ENCODE data around the gene PRAC2. TPM values are rescaled to one million over a fixed set of nuclear protein-coding genes. Genes with fewer than 3 reads are reported as not detected.

Gene PRAC2
- total and polyA plus RNA-seq, 4 donors = not detected

DNA sequence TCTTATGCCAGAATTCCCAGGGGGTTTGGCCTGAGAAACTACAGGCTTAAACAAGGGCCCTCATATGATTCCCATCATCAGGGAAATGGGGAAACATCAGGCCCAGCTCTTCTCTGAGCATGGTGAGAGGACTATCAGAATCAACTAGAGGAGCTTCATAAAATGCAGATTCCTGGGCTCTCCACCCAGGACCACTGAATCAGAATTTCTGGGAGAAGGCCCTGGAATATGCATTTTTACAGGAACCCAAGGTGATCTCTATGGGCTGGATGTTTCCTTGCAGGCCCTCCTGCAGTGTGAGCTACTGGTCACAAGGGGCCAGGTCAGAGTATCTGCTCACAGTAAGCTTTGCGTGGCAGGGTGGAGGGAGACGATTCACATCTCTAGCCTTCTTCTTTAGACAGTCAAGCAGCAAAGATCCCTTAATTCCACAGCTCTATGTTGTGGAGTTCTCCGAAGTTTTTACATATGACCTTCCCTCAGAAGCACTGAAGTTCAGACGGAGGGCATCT lies 44.3 kb downstream of the PRAC2 start:
- TF ChIP-seq RXRA (IDR thresholded peaks at IDR 0.05) = no peak
- TF ChIP-seq SP1 (IDR thresholded peaks at IDR 0.05) = no peak
- TF ChIP-seq HNF4G (IDR thresholded peaks at IDR 0.05) = no peak
- TF ChIP-seq NR2F2 (IDR thresholded peaks at IDR 0.05) = no peak
- no peak for TF ChIP-seq RAD21 (IDR thresholded peaks at IDR 0.05)
- no peak for TF ChIP-seq FOXA2 (IDR thresholded peaks at IDR 0.05)
- no peak for TF ChIP-seq TAF1 (conservative IDR thresholded peaks at IDR 0.05)
- TF ChIP-seq GABPA (IDR thresholded peaks at IDR 0.05 in 1 of 2, conservative IDR thresholded peaks at IDR 0.05 in 1 of 2) = no peak
- no peak for TF ChIP-seq HNF4A (conservative IDR thresholded peaks at IDR 0.05)
- TF ChIP-seq, protein P1, sequence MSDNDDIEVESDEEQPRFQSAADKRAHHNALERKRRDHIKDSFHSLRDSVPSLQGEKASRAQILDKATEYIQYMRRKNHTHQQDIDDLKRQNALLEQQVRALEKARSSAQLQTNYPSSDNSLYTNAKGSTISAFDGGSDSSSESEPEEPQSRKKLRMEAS (IDR thresholded peaks at IDR 0.05) = no peak
- TF ChIP-seq EGR1 (IDR thresholded peaks at IDR 0.05; ENCODE audit: low read depth in 2 of 2) = no peak
- TF ChIP-seq, protein P2, sequence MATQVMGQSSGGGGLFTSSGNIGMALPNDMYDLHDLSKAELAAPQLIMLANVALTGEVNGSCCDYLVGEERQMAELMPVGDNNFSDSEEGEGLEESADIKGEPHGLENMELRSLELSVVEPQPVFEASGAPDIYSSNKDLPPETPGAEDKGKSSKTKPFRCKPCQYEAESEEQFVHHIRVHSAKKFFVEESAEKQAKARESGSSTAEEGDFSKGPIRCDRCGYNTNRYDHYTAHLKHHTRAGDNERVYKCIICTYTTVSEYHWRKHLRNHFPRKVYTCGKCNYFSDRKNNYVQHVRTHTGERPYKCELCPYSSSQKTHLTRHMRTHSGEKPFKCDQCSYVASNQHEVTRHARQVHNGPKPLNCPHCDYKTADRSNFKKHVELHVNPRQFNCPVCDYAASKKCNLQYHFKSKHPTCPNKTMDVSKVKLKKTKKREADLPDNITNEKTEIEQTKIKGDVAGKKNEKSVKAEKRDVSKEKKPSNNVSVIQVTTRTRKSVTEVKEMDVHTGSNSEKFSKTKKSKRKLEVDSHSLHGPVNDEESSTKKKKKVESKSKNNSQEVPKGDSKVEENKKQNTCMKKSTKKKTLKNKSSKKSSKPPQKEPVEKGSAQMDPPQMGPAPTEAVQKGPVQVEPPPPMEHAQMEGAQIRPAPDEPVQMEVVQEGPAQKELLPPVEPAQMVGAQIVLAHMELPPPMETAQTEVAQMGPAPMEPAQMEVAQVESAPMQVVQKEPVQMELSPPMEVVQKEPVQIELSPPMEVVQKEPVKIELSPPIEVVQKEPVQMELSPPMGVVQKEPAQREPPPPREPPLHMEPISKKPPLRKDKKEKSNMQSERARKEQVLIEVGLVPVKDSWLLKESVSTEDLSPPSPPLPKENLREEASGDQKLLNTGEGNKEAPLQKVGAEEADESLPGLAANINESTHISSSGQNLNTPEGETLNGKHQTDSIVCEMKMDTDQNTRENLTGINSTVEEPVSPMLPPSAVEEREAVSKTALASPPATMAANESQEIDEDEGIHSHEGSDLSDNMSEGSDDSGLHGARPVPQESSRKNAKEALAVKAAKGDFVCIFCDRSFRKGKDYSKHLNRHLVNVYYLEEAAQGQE (IDR thresholded peaks at IDR 0.05) = no peak
- no peak for TF ChIP-seq FOXA1 (IDR thresholded peaks at IDR 0.05)
- TF ChIP-seq, protein P3, sequence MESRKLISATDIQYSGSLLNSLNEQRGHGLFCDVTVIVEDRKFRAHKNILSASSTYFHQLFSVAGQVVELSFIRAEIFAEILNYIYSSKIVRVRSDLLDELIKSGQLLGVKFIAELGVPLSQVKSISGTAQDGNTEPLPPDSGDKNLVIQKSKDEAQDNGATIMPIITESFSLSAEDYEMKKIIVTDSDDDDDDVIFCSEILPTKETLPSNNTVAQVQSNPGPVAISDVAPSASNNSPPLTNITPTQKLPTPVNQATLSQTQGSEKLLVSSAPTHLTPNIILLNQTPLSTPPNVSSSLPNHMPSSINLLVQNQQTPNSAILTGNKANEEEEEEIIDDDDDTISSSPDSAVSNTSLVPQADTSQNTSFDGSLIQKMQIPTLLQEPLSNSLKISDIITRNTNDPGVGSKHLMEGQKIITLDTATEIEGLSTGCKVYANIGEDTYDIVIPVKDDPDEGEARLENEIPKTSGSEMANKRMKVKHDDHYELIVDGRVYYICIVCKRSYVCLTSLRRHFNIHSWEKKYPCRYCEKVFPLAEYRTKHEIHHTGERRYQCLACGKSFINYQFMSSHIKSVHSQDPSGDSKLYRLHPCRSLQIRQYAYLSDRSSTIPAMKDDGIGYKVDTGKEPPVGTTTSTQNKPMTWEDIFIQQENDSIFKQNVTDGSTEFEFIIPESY (IDR thresholded peaks at IDR 0.05) = no peak
- TF ChIP-seq, protein P4, sequence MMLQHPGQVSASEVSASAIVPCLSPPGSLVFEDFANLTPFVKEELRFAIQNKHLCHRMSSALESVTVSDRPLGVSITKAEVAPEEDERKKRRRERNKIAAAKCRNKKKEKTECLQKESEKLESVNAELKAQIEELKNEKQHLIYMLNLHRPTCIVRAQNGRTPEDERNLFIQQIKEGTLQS (IDR thresholded peaks at IDR 0.05) = no peak
- H3K27me3 ChIP-seq (ENCODE audit: control insufficient read depth in 4 of 4, insufficient read depth in 4 of 4, low read length in 3 of 4) = peaks cover 0 to 6% (median 0%) of the 10 kb centered on the region in 4 donors
- no peak for DNase-seq (ENCODE audit: low spot score)
- H3K9me3 ChIP-seq (ENCODE audit: control insufficient read depth in 4 of 4, low read length in 3 of 4) = no peaks in the 10 kb centered on the region
- H3K27ac ChIP-seq (ENCODE audit: low read depth in 1 of 2, low read length in 2 of 2) = no peak overlapping the region
- WGBS = 93% methylated on average over 4 of the region's 4 CpGs
- H3K9ac ChIP-seq (ENCODE audit: low read depth in 1 of 2, low read length in 2 of 2) = no peak overlapping the region
- H3K36me3 ChIP-seq (ENCODE audit: control insufficient read depth in 4 of 4, insufficient read depth in 3 of 4, low read depth in 1 of 4, low read length in 3 of 4) = no peaks in the 10 kb centered on the region
- H3K4me3 ChIP-seq (ENCODE audit: low read depth in 1 of 3, low read length in 3 of 3) = no peak overlapping the region
- H3K4me1 ChIP-seq (ENCODE audit: control insufficient read depth in 4 of 4, insufficient read depth in 4 of 4, low read length in 3 of 4) = no peaks in the 10 kb centered on the region

DNA sequence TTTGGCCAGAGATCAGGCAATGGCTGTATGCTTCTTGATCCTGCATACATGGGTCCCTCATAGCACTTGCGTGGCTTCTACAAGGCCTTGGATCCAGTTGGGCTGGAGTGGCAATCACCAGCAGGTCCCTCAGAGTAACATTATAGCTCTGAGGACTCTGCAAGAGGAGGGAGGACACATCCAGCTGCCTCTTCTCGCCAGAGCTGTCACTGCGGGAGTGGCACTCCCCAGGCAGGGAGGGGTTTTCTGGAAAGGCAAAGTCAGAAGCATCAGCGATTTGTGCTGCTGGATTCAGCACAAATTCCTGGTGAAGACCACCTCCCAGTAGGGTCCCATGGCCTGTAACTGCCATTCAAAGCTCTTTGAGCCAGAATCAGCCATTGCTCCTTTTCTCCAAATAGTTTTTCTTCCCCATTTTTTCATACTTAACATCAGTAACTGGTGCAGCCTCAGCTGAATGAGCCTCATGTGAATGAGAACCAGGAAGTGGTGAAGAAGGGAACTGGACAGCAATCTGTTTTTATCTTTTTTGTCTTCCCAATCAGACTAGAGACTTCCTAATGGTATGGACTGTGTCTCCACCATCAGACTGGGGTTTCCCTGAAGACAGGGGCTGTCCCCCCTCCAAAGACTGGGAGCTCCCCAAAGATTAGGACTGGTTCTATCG lies 46.2 kb downstream of the PRAC2 start:
- Histone ChIP-seq H3K36me3 (ENCODE audit: control insufficient read depth in 4 of 4, insufficient read depth in 3 of 4, low read depth in 1 of 4, low read length in 3 of 4) (no peaks in the 10 kb centered on the region), H3K4me1 (ENCODE audit: control insufficient read depth in 4 of 4, insufficient read depth in 4 of 4, low read length in 3 of 4) (no peaks in the 10 kb centered on the region), H3K9me3 (ENCODE audit: control insufficient read depth in 4 of 4, low read length in 3 of 4) (no peaks in the 10 kb centered on the region), H3K9ac (ENCODE audit: low read depth in 1 of 2, low read length in 2 of 2) (no peak overlapping the region), H3K27ac (ENCODE audit: low read depth in 1 of 2, low read length in 2 of 2) (no peak overlapping the region), H3K27me3 (ENCODE audit: control insufficient read depth in 4 of 4, insufficient read depth in 4 of 4, low read length in 3 of 4) (peaks cover 0 to 6% (median 0%) of the 10 kb centered on the region in 4 donors), H3K4me3 (ENCODE audit: low read depth in 1 of 3, low read length in 3 of 3) (no peak overlapping the region)
- 91% methylated on average over 5 of the region's 5 CpGs for WGBS
- no peak for DNase-seq (ENCODE audit: low spot score)
- TF ChIP-seq, protein P3 (IDR thresholded peaks at IDR 0.05) = no peak
- TF ChIP-seq NR2F2 (IDR thresholded peaks at IDR 0.05) = no peak
- no peak for TF ChIP-seq RAD21 (IDR thresholded peaks at IDR 0.05)
- no peak for TF ChIP-seq HNF4A (conservative IDR thresholded peaks at IDR 0.05)
- TF ChIP-seq YY1 (IDR thresholded peaks at IDR 0.05) = no peak
- TF ChIP-seq, protein P4 (IDR thresholded peaks at IDR 0.05) = no peak
- TF ChIP-seq FOXA2 (IDR thresholded peaks at IDR 0.05) = no peak
- TF ChIP-seq SP1 (IDR thresholded peaks at IDR 0.05) = no peak
- TF ChIP-seq RXRA (IDR thresholded peaks at IDR 0.05) = no peak
- TF ChIP-seq JUND (IDR thresholded peaks at IDR 0.05) = no peak
